G401 (cell line): Measurements from ENCODE around the gene GPRC5D. TPM values are rescaled to one million over a fixed set of nuclear protein-coding genes. Genes with fewer than 3 reads are reported as not detected.

Experiments used
- DNase-seq: peaks from one replicate; pipeline ENCODE4 v3.0.0-alpha.2; 2015; ENCODE audit warnings: low spot score
- in situ Hi-C: cut with HindIII; loops from 2 replicates; pipeline ENCODE4 v1.10.0; 2016; ENCODE audit warnings: low sequenced_read_pairs, mixed read lengths
- total RNA-seq: library from RNA; depleted of rRNA; stranded (reverse); fragments of >200 nt; shearing (Covaris generic); gene quantifications from 2 replicates; pipeline ENCODE4 v1.2.3, GENCODE V29; 2014; rRNA removed

The GPRC5D gene
- total RNA-seq, 1 experiment from 2014 or later, result not detected

- no peak for DNase-seq
- in situ Hi-C loops, result no loop called here
Observed at GRCh38 chr12:12892681-12893141, 59.3 kb downstream of the GPRC5D start.

GRCh38 chr12:12891881-12892355 lies 60.1 kb downstream of the GPRC5D start:
- no peak for DNase-seq
- in situ Hi-C loops, result no loop called here

GRCh38 chr12:12891080-12891880 lies 60.7 kb downstream of the GPRC5D start, which contains the start of gene GPRC5A:
Gene GPRC5A (plus strand): TSS chr12:12891562. CDS start chr12:12908250, 16,688 bp downstream.
- DNase-seq, result peak; percentile 29
- in situ Hi-C loops, result no loop called here

Other genes with a start within 250 kb of the GPRC5D start
- 65.6 and 81.7 TPM in 2 replicates for gene CDKN1B, start 234.8 kb downstream of the GPRC5D start, total RNA-seq
- 31.6 and 39.5 TPM in 2 replicates for gene APOLD1, start 166.5 kb downstream of the GPRC5D start, total RNA-seq
- gene DDX47, start 138.8 kb downstream of the GPRC5D start, total RNA-seq, result 117 and 172 TPM in 2 replicates
- 22.8 and 23.8 TPM in 2 replicates for gene GPRC5A, start 60.6 kb downstream of the GPRC5D start, total RNA-seq
- 44.1 and 44.6 TPM in 2 replicates for gene HEBP1, start 48.1 kb upstream of the GPRC5D start, total RNA-seq
- gene FAM234B, start 92.2 kb upstream of the GPRC5D start, total RNA-seq, result 44.1 and 59.4 TPM in 2 replicates
- 197 and 253 TPM in 2 replicates for gene GSG1, start 151.5 kb upstream of the GPRC5D start, total RNA-seq
- gene EMP1, start 244.6 kb upstream of the GPRC5D start, total RNA-seq, result 607 and 806 TPM in 2 replicates